GM15510 (cell line): ENCODE results near the gene DAB2IP.

Experiments
- POLR2A ChIP-seq: IDR thresholded peaks from 3 replicates; pipeline ENCODE4 v1.6.1; 2011; ENCODE audit warnings: borderline replicate concordance; ENCODE audit not compliant: insufficient read length; ENCODE audit errors: extremely low read depth

DAB2IP gene

DNA sequence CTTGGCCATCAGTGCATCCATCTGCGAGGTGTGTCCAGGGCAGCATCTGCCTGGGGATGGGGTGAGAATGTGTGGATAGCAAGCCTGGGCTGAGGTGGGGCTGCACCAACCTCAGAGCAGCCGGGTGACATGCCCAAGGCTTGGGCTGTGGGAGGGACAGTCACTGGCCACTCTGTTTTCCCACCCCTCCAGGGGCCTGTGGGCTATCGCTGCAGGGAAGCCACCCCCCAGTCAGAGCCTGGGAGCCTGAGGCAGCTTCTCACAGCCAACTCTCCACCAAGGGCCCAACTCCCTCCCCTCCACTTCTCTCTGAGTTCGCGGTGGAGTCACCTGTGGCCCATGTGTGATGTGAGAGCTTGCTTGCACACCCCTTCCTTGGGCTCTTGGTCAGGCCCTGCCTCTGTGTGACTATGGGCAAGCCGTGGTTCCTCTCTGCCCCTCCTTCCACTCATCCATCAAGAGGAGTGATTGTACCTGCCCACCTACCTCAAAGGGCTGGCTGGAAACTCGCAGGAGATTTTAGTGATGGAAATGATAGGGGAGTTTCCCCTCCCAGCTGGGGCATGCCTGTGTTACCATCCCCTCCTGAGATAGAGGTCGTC, 54.8 kb downstream of the DAB2IP start:
- no peak for TF ChIP-seq POLR2A

DNA sequence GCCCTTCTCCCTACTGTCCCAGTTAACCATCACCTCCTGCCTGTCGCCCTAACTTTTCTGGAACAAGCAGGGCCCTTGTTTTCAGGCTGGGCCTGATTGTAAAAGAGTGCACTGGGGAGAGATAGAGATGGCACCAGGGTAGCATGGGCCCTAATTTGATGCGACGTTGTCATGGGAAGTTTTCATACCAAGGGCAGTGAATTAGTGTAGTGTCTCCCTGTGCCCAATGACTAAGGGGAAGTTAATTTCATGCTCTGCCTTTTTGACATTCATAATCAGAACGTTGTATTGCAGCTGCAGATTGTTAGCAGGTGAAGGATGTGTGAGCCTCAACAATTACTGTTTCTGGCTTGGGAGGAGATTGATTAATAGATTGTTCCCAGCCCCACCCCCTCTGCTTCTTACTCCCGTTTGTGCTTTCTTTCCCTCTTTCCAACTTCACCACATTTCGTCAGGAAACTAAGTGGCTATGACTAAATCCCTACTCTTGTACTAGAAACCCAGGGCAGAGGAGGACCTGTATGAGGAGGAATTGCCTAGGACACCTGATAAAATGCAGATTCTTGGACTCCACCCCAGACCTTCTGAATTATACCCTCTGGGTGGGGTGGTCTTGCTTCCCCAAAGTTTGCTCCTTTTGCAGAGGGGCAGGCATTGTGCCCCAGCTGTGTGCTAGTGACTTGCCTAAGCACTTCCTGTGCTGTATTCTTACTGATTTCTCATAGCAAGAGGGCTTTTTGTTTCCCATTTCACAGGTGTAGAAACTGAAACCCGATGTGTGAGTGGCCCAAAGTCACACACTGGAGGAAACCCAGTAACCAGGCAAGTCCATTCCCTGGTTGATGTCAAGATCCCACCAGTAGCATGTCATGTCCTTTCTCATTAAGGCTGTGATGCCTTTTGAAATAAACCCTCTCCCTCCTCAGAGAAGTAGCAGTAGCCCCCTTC, 56.3 kb downstream of the DAB2IP start:
- no peak for TF ChIP-seq POLR2A

DNA sequence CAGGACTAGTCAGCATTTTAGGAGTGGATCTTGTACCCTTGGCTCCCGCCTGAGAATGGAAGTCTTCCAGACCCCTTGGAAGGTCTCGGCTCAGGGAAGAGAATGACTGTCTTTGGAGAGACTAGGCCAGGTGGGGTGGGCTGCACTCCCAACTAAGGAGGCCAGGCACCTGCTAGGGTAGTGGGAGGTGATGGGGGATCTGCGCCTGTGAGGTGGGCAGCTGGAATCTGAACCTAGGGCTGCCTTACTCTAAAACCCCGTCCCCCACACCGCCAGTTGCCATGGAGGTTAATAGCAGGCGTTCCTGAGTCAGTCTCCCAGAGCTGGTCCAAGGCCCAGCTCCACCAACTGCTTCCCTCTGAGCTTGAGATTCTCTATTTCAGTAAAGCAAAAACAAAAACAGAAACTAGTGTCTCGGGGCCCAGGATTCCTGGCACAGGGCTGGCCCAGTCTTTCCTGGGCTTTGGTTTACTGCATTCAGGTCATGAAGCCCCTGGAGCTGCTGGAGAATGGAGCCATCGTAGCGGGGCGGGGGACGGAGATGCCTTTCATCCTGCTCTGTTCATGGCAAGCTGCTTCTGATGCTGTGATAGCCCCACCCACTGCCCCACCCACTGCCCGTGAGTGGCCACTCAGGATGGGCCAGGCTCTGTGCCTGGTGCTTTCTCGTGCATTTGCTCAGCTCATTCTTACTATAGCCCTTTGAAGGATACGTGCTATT, 57.5 kb downstream of the DAB2IP start:
- TF ChIP-seq POLR2A: no peak

DNA sequence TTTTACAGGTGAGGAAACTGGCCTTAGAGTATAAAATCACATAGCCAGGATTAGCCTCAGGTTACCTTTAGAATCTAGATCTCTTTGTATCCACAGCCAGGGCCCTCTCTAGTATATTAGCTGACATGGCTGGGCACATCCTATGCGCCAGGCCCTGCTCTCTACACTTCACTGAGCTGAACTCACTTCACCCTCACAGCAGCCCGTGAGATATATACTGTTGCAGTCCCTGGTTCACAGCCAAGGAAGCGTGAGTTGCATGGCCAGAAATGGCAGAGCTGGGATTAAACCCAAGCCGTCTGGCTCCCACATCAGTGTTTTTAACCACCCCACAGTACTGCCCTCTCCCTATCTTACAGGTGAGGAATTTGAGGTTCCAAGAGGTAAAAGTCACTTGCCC, 58.4 kb downstream of the DAB2IP start:
- TF ChIP-seq POLR2A: no peak

DNA sequence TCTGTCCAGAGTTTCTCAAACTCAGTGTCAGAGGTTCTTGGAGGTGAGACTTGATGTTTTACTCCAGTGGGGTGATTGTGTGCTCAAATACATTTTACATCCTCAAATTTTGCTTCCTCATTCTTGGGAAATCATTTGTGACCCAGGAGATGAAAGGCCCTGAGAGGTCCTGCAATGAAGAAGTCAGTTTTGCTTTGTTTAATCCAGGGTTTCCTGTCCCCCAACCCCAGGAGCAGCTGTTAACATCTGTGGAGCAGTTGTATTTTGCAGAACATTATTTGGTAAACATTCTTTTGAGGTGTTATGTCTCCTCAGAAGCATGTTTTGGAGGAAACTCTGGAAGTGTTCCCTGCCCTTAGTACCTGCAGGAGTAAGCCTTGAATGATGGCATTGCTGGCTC, 59.8 kb downstream of the DAB2IP start:
- TF ChIP-seq POLR2A: no peak

DNA sequence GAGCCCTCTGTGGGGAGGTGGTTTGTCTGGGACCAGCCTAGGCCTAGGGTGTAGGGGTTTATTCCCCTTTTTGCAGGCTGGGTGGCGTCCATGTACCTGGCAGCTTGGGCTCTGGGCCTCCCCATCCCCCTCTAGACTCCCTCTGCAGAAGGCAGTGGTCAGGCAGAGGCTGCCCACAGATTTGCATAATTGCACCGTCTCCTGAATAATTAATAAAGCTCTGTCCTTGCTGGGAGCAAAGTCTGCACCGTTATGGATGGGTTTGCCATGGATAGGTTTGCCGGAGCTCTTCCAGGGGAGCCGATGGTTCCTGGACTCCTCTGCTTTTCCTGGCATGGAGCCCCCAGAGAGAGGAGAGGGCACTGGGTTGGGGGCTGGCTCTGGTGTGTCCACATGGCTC, 60.4 kb downstream of the DAB2IP start:
- no peak for TF ChIP-seq POLR2A

DNA sequence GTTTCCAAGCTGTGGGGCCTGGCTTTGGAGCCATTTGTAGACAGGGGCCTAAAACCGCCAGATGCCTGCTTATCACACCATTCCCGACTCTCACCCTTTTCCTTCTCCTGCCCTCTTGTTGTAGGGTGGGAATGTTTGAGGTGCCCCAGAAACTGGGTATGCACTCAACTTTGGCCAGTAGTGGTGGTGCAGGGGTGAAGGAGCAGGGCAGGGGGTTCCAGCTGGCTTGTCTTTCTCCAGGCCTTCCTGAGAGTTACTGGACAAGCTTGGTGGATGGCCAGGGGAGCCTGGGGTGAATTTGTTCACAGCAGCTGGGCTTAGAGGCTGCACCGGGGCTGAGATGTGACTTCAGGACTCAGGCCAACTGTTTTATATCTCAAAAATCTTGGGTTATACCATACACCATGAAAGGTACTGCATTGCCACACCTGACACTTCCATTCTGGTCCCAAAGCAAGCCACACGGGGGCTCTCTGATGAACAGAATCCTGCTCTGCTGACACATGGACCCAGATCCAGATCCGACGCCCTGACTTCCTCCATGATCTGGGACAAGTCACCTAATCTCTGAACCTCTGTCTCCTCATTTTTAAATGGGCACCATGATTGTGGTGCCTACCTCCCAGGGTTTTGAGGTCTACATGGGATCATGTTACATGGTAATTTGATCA, 62.1 kb downstream of the DAB2IP start:
- TF ChIP-seq POLR2A: no peak

DNA sequence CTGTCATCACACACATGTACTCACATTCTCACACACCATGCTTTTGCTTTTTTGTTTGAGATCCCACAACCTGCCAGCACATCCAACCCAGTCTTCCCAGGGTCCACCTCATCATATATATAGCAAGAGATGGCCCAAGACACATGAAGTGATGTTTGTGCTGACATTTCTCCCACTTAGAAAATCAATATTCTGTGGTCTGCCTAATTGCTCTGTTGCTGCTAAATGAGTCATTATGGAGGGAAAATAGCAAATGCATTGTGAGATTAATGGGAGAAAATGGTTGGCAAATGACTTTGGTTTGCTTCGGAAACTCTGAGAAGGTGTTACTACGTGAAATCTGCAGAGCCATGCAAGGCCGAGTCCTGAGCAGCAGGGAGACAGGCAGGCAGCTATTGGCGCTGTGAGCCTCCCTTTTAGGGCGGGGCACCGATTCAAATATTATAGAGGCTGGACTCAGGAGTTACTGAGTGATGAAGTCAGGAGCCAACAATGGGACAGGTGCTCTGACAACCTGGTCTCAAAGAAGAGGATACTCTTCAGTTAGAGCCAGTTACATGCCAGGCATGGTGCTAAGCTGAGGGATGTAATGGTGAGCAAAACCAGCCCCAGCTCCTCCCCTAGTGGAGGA, 62.8 kb downstream of the DAB2IP start:
- no peak for TF ChIP-seq POLR2A

DNA sequence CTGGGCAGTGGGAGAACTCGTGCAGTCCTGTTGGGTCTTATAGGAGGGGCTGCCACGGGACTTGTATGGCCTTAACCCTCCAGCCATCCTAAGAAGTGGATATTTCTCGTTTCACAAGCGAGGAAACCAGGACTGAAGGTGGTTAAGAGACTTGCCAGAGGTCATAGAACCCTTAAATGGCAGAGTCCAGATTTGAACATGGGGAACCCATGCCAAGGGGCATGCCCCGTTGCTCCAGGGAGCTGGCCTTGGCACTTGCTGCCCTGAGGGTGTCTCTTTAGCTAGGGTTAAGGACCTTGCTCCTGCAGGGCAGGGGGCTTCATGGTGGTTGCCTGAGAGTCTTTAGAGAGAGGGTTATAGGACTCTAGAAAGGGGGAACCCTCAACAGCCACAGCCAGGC, 63.4 kb downstream of the DAB2IP start:
- no peak for TF ChIP-seq POLR2A

DNA sequence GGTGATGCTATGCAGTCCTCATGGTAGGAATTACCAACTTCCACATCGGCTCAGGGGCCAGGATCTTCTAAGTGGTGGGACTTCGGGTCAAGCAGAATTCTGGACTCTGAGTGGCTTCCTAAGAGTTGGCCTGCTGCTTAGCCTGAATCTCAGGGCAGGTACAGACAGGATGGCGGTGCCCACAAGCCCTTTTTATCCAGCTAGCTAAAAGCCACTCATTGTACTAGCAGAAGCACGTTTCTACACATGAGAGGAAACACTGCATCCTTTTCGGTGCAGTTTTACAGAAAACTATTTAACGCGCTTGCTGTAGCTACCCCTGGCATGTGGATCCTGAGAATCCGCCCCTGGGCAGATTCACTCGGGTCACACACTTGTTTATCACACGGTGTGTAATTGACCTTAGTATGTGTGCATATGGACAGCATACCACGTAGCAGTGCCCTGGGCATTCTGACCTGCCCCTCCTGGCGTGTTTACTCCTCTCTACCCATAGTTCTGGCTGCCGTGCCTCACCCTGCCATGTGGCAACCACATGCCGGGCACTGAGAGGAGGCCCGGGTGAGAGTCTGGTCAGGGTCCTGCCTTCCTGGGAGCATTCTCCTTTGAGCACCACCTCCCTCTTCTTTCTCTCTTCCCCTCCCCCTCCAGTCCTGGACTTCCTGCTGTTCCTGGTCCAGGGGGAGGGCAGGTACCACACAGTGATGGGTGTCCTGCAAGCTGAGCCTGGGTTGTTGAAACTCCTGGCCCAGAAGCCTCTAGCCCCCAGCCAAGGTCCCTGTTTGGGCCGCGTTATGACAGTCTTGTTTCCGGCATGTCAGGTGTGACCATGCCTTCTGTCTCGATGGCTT, 65.9 kb downstream of the DAB2IP start:
- TF ChIP-seq POLR2A: no peak

DNA sequence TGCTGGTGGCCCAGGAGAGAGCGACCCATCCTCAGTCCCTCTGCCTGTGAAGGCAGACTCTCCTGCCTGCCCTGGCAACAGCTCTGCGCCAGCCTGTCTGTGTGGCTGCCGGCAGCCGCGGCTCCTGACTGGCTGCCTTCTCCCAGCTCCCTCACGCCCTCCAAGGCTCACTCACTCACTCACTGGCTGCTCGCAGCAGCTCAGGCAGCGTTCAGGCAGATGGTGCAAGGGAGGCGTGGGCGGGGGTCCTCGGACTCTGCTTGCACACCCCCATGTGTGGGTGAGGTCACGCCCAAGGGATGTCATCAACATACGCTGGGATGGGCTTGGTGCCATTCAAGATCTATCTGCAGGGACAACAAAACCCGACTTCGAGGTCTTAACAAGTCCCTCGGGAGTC, 66.7 kb downstream of the DAB2IP start:
- no peak for TF ChIP-seq POLR2A

DNA sequence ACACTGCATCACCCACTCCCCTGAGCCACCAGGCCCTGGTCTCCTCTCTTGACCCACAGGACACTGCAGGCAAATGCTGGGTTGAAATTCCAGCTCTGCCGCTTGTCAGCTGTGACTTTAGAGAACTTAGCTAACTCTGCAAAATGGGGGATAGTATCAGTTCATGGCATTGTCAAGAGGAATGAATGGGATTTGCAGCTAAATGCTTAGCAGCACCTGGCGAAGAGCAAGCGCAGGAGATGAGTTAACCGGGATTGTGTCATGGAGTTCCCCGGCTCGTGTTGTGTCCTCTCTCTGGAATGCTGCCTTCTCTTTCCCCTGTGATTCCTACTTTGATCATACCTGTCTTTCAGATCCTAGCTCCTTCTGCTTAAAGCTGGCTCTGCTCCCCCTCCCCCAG, 67.1 kb downstream of the DAB2IP start:
- TF ChIP-seq POLR2A: no peak

DNA sequence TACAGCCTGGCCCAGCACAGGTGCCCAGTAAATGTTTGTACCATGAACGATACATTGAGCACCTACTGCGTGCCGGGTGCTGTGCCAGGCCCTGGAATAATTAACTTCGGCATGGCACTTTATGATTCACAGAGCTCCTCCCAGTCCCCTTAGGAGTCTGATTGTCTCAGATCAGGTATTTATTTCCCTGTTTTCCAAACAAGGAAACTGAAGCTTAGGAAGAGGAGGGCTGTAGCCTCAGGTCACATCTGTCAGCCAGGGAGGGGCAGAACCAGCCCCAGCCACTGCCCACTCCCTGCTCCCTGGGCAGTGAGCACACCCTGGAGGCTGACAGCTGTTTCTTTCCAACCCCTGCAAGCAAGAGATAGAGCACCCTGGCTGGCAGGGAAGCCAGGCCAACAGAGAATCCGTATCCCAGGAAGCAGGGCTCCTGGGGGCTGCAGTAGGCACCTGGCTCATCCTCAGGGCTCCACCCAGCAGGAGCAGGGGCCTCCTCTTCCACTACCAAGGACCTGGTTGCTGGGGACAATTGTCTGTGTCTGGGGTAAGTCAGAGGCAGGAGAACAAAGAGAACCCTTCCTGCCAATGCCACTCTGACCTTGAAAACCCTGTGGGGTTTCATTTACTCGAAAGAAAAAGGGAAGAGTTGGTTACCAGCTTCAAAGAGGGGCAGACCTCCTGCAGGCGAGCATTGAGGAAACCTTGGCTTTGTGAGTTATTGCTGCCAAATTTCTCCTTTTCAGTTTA, 69.0 kb downstream of the DAB2IP start:
- TF ChIP-seq POLR2A: no peak
